ENCODE data around the gene ANO5. TPM values are rescaled to one million over a fixed set of nuclear protein-coding genes. Genes with fewer than 3 reads are reported as not detected.

The ANO5 gene
- total RNA-seq, 1 donor from 2014 or later = 22.0 TPM

DNA sequence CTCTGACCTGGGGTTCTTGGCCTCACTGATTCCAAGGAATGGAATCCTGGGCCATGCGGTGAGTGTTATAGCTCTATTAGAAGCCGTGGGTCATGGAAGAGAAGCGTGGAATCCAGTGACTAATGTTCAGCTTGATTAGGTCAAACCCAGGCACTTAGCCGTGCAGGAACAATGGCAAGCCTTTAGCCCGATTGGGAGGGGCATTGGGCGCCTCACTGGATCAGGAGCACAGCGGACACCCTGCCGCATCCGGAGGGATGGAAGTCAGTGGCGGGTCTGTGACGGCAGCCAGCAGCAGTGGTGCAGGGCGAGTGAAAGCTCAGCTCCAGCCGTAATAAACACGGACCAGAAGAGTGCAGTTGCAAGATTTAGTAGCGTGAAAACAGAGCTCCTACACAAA is 124.8 kb downstream of the ANO5 start:
- no peak for DNase-seq (ENCODE audit: low spot score in 2 of 2)
- no peak for FAIRE-seq

DNA sequence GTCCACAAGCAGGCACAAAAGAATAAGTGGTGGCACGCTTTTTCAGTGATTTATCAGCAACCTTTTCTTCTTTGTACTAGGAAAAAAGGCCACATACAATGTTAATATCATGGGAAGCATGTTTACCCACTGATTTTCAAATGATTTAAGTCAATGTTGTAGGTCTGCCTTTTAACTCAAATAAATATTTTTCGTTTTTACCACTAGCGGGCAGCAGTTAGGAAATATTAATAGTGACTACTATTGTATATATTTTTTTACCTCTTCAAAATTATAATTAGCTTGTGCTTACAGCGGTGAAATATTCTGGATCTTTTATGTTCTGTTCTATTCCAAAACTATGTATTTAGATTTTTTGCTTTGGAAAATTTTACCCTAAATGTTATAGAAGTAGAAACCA is 138.9 kb downstream of the ANO5 start:
- FAIRE-seq (no peak), DNase-seq (ENCODE audit: low spot score in 2 of 2) (no peak)

Other genes starting within 250 kb of the ANO5 start
- 11.8 TPM for gene SLC17A6, start 145.3 kb downstream of the ANO5 start, total RNA-seq